Subcutaneous adipose tissue (tissue), 4 donors: ENCODE measurements around the gene FAM234B. TPM values are rescaled to one million over a fixed set of nuclear protein-coding genes. Genes with fewer than 3 reads are reported as not detected.

Source experiments
- CTCF ChIP-seq: fragments of 450-650 bp; IDR thresholded peaks from one replicate; pipeline ENCODE4 v1.5.1; 2016; ENCODE audit warnings: low read depth, mild to moderate bottlenecking, control low read depth, antibody characterized with exemption, moderate library complexity
- total RNA-seq, 4 donors: library from RNA; depleted of rRNA; stranded (reverse); fragments of >200 nt; gene quantifications; one replicate each; pipeline ENCODE4 v1.1.0, GENCODE V29; 2016

The FAM234B gene
- total RNA-seq, 4 donors from 2014 or later, result 5.2 to 6.4 (median 5.7) TPM

- TF ChIP-seq CTCF, result no peak
These were observed 57.7 kb downstream of the FAM234B start for GRCh38 chr12:13101821-13102375.

GRCh38 chr12:13102461-13103195 lies 58.4 kb downstream of the FAM234B start:
- TF ChIP-seq CTCF, result no peak

GRCh38 chr12:13103391-13104033 lies 59.3 kb downstream of the FAM234B start, which contains the start of gene GSG1:
GSG1 (minus strand) TSS chr12:13103667; CDS start chr12:13103512, 155 bp downstream.
- no peak for TF ChIP-seq CTCF

GRCh38 chr12:13104409-13104808 lies 60.2 kb downstream of the FAM234B start:
- TF ChIP-seq CTCF, result no peak

GRCh38 chr12:13105781-13106180 lies 61.6 kb downstream of the FAM234B start:
- no peak for TF ChIP-seq CTCF

GRCh38 chr12:13106666-13107065 lies 62.5 kb downstream of the FAM234B start:
- no peak for TF ChIP-seq CTCF

- TF ChIP-seq CTCF, result no peak
These were observed 68.8 kb downstream of the FAM234B start for GRCh38 chr12:13112968-13113367.
